HepG2 (cell line): ENCODE data around the gene PARVB.

ENCODE experiments used
- NFKB2 ChIP-seq: sonication (generic); formaldehyde crosslinking; IDR thresholded peaks from 2 replicates; pipeline ENCODE4 v1.4.0; 2020; ENCODE audit warnings: missing genetic modification reagents, borderline replicate concordance
- NR2C2 ChIP-seq: sonication (generic); formaldehyde crosslinking; IDR thresholded peaks from 2 replicates; pipeline ENCODE4 v1.4.0; 2020; ENCODE audit warnings: missing genetic modification reagents, mild to moderate bottlenecking, moderate library complexity, borderline replicate concordance
- TCF12 ChIP-seq, 2 experiments: fragments of 450-650 bp in 1 of 2; sonication (generic) in 1 of 2; formaldehyde crosslinking in 1 of 2; IDR thresholded peaks; 2 replicates each; pipeline versions ENCODE4 v1.6.1 to v1.8.0; 2017 to 2022; ENCODE audit warnings: antibody characterized with exemption in 1 of 2, mild to moderate bottlenecking in 1 of 2, missing genetic modification reagents in 1 of 2, moderate library complexity in 1 of 2
- TF ChIP-seq, protein P1 (sequence below): sonication (generic); formaldehyde crosslinking; IDR thresholded peaks from 2 replicates; pipeline ENCODE4 v1.4.0; 2020; ENCODE audit warnings: mild to moderate bottlenecking, missing genetic modification reagents

DNA sequence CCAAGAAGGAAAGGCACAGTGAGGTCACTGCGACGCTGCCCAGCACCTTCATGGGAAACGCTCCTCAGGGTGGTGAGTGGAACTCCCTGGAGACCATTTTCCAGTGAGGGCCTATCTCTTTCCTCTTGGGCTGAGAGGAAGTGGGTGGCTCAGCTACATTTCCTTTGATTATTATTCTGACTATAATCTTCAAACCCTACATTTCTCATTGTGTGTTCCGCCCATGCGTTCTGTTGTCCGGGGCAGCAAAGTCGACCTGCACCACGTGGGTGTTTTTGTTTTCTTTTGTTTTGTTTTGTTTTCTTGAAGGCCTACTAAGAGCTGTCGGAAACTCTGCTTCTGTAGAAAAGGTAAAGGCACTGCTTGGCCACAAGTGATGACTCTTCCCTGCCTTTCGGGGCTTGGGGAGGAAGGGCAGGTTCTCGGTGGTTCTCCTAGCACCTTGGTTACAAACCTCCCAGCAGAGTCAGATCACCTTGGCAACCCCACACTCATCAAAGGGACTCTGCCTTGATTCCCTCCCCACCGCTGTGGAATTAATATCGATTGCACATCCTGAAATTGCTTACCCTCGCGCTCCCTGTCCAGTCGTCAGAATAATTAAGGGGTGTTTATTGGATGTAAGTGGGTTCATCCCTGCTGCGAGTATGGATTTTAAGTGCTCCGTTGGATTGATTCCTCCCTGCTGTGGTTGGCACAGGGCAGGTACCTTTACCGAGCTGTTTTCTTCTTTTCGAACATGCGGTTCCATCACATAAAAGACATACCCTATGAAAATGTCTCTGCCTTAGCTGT is 7.3 kb downstream of the PARVB start:
- TF ChIP-seq NFKB2 (CRISPR knock-in tag): no peak
- TF ChIP-seq, protein P1, sequence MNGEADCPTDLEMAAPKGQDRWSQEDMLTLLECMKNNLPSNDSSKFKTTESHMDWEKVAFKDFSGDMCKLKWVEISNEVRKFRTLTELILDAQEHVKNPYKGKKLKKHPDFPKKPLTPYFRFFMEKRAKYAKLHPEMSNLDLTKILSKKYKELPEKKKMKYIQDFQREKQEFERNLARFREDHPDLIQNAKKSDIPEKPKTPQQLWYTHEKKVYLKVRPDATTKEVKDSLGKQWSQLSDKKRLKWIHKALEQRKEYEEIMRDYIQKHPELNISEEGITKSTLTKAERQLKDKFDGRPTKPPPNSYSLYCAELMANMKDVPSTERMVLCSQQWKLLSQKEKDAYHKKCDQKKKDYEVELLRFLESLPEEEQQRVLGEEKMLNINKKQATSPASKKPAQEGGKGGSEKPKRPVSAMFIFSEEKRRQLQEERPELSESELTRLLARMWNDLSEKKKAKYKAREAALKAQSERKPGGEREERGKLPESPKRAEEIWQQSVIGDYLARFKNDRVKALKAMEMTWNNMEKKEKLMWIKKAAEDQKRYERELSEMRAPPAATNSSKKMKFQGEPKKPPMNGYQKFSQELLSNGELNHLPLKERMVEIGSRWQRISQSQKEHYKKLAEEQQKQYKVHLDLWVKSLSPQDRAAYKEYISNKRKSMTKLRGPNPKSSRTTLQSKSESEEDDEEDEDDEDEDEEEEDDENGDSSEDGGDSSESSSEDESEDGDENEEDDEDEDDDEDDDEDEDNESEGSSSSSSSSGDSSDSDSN (CRISPR knock-in tag): no peak
- no peak for TF ChIP-seq NR2C2 (CRISPR knock-in tag)
- TF ChIP-seq TCF12 (IDR thresholded peaks at IDR 0.05): no peak
- TF ChIP-seq TCF12 (CRISPR knock-in tag; IDR thresholded peaks at IDR 0.05): no peak
